ENCODE measurements around the gene SHOC2.

DNA sequence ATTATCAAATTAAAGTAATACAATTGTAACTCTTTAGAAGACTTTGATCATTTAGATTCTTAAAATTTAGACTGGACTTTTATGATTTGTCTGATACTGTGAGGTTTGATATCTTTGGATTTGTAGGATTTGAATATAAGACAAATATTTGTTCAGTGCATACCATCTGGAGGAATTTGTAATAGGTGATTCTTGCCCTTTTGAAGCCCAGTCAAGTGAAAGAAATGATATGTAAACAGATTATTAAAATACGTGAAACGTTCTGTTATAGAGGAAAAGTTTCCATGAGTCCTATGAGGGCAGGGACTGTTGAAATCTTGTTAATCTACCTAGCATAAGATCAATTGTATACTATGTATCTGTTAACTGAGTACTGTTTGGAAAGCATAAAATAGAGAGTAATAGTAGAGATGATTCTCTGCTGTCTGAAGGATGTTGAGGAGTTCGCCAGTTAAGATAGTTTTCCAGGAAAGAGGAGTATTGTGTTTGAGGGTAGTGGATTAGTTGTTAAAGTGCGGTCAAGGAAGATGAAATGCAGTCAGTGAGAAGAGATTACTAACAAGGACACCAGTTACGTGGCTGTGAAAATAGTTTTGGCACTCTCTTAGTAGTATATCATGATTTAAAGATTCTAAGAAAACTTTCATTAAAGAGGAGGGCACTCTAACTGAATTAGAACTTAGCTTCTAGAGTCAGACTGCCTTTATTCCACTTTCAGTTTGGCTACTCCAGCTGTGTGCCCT lies 33.3 kb upstream of the SHOC2 start:
- TF ChIP-seq, protein P1, sequence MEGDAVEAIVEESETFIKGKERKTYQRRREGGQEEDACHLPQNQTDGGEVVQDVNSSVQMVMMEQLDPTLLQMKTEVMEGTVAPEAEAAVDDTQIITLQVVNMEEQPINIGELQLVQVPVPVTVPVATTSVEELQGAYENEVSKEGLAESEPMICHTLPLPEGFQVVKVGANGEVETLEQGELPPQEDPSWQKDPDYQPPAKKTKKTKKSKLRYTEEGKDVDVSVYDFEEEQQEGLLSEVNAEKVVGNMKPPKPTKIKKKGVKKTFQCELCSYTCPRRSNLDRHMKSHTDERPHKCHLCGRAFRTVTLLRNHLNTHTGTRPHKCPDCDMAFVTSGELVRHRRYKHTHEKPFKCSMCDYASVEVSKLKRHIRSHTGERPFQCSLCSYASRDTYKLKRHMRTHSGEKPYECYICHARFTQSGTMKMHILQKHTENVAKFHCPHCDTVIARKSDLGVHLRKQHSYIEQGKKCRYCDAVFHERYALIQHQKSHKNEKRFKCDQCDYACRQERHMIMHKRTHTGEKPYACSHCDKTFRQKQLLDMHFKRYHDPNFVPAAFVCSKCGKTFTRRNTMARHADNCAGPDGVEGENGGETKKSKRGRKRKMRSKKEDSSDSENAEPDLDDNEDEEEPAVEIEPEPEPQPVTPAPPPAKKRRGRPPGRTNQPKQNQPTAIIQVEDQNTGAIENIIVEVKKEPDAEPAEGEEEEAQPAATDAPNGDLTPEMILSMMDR (conservative IDR thresholded peaks at IDR 0.05; ENCODE audit: low read depth, low read length) = no peak
- TF ChIP-seq EZH2phosphoT487 (IDR thresholded peaks at IDR 0.05; ENCODE audit: borderline replicate concordance, low read length) (no peak), EZH2 (IDR thresholded peaks at IDR 0.05; ENCODE audit: low read length, unreplicated experiment) (no peak)

Data from PC-3 (cell line).